WTC11 (cell line): ENCODE data around the gene OTP. TPM values are rescaled to one million over a fixed set of nuclear protein-coding genes. Genes with fewer than 3 reads are reported as not detected.

ENCODE experiments used
- ATAC-seq: fragments of 200-7000 bp; cut with Tn5 transposase; 2 replicates; pipeline ENCODE4 v1.10.0; 2021; ENCODE audit warnings: mild to moderate bottlenecking, moderate library complexity
- CTCF ChIA-PET: fragments of 300-600 bp; sonication (Branson Sonifier 250); formaldehyde crosslinking; loops from one replicate; lab custom pipeline; 2021; ENCODE audit warnings: antibody characterized with exemption; lab: Charles Lee
- POLR2A ChIA-PET: fragments of 350-600 bp; sonication (Branson Sonifier 250); formaldehyde crosslinking; loops from one replicate; lab custom pipeline; 2021; ENCODE audit warnings: antibody characterized with exemption; lab: Charles Lee
- DNase-seq: peaks from one replicate; pipeline ENCODE4 v3.0.0; 2021; ENCODE audit warnings: low spot score
- H3K27ac Mint-ChIP-seq: 2 replicates; pipeline ENCODE4 v1.8.0; 2021; ENCODE audit warnings: mixed read lengths
- H3K27me3 Mint-ChIP-seq: 2 replicates; pipeline ENCODE4 v1.8.0; 2021; ENCODE audit warnings: low read depth, mild to moderate bottlenecking, moderate library complexity, mixed read lengths
- H3K36me3 Mint-ChIP-seq: 2 replicates; pipeline ENCODE4 v1.8.0; 2021; ENCODE audit warnings: mixed read lengths
- H3K4me1 Mint-ChIP-seq: 2 replicates; pipeline ENCODE4 v1.8.0; 2022; ENCODE audit warnings: mixed read lengths
- H3K4me3 Mint-ChIP-seq: 2 replicates; pipeline ENCODE4 v1.8.0; 2021; ENCODE audit warnings: mild to moderate bottlenecking, moderate library complexity, mixed read lengths
- H3K9me3 Mint-ChIP-seq: 2 replicates; pipeline ENCODE4 v1.8.0; 2021; ENCODE audit warnings: mixed read lengths
- ELF4 ChIP-seq: sonication (generic); formaldehyde crosslinking; IDR thresholded peaks from 2 replicates; pipeline ENCODE4 v1.8.1; 2022; ENCODE audit warnings: low read depth, mild to moderate bottlenecking, moderate library complexity, missing genetic modification reagents
- EMX1 ChIP-seq: fragments of 250-450 bp; sonication (Bioruptor Pico); IDR thresholded peaks from 2 replicates; pipeline ENCODE4 v1.8.0; 2021; ENCODE audit warnings: mild to moderate bottlenecking
- FOXK1 ChIP-seq: sonication (generic); formaldehyde crosslinking; IDR thresholded peaks from 2 replicates; pipeline ENCODE4 v1.8.0; 2022; ENCODE audit warnings: mild to moderate bottlenecking, moderate library complexity, missing genetic modification reagents
- KAT7 ChIP-seq: sonication (generic); formaldehyde crosslinking; IDR thresholded peaks from 2 replicates; pipeline ENCODE4 v1.8.1; 2023; ENCODE audit warnings: missing genetic modification reagents, mild to moderate bottlenecking, borderline replicate concordance
- NR2C2 ChIP-seq: sonication (generic); formaldehyde crosslinking; IDR thresholded peaks from 2 replicates; pipeline ENCODE4 v1.8.0; 2022; ENCODE audit warnings: mild to moderate bottlenecking, missing genetic modification reagents
- OVOL2 ChIP-seq: fragments of 250-450 bp; sonication (Bioruptor Pico); IDR thresholded peaks from 2 replicates; pipeline ENCODE4 v1.9.0; 2021; ENCODE audit warnings: mild to moderate bottlenecking, borderline replicate concordance
- RORB ChIP-seq: fragments of 250-450 bp; sonication (Bioruptor Pico); IDR thresholded peaks from 2 replicates; pipeline ENCODE4 v1.9.0; 2021; ENCODE audit warnings: mild to moderate bottlenecking
- SMAD4 ChIP-seq: sonication (generic); formaldehyde crosslinking; IDR thresholded peaks from 2 replicates; pipeline ENCODE4 v1.8.0; 2022; ENCODE audit warnings: mild to moderate bottlenecking, missing genetic modification reagents
- ZBTB21 ChIP-seq: sonication (generic); formaldehyde crosslinking; IDR thresholded peaks from 2 replicates; pipeline ENCODE4 v1.8.1; 2023; ENCODE audit warnings: mild to moderate bottlenecking, missing genetic modification reagents, borderline replicate concordance
- ZNF232 ChIP-seq: sonication (generic); formaldehyde crosslinking; IDR thresholded peaks from 2 replicates; pipeline ENCODE4 v1.8.0; 2022; ENCODE audit warnings: mild to moderate bottlenecking, missing genetic modification reagents
- ZNF423 ChIP-seq: fragments of 250-450 bp; sonication (Bioruptor Pico); IDR thresholded peaks from 2 replicates; pipeline ENCODE4 v2.1.2; 2022; ENCODE audit warnings: mild to moderate bottlenecking, moderate library complexity
- ZNF671 ChIP-seq: fragments of 250-450 bp; sonication (Bioruptor Pico); IDR thresholded peaks from 2 replicates; pipeline ENCODE4 v1.8.0; 2021; ENCODE audit warnings: mild to moderate bottlenecking
- total RNA-seq: library from RNA; stranded (reverse); gene quantifications from 3 replicates; pipeline ENCODE4 v1.2.3, GENCODE V29; 2021
- TF ChIP-seq, protein P1 (sequence below): sonication (generic); formaldehyde crosslinking; conservative IDR thresholded peaks from 2 replicates; pipeline ENCODE4 v1.8.1; 2022; ENCODE audit warnings: mild to moderate bottlenecking, missing genetic modification reagents
- TF ChIP-seq, protein P2 (sequence below): sonication (generic); formaldehyde crosslinking; IDR thresholded peaks from 2 replicates; pipeline ENCODE4 v1.8.1; 2023; ENCODE audit warnings: mild to moderate bottlenecking, missing genetic modification reagents, borderline replicate concordance
- TF ChIP-seq, protein P3 (sequence below): sonication (generic); formaldehyde crosslinking; IDR thresholded peaks from 2 replicates; pipeline ENCODE4 v1.8.1; 2022; ENCODE audit warnings: mild to moderate bottlenecking, moderate library complexity, missing genetic modification reagents
- TF ChIP-seq, protein P4 (sequence below): sonication (generic); formaldehyde crosslinking; IDR thresholded peaks from 2 replicates; pipeline ENCODE4 v1.8.1; 2022; ENCODE audit warnings: low read depth, missing genetic modification reagents, borderline replicate concordance
- TF ChIP-seq, protein P5 (sequence below): sonication (generic); formaldehyde crosslinking; IDR thresholded peaks from 2 replicates; pipeline ENCODE4 v1.8.1; 2023; ENCODE audit warnings: mild to moderate bottlenecking, missing genetic modification reagents
- TF ChIP-seq, protein P6 (sequence below): fragments of 250-450 bp; sonication (Bioruptor Pico); IDR thresholded peaks from 2 replicates; pipeline ENCODE4 v1.8.0; 2021; ENCODE audit warnings: mild to moderate bottlenecking
- TF ChIP-seq, protein P7 (sequence below): sonication (generic); formaldehyde crosslinking; IDR thresholded peaks from 2 replicates; pipeline ENCODE4 v1.8.1; 2022; ENCODE audit warnings: mild to moderate bottlenecking, missing genetic modification reagents, moderate library complexity, borderline replicate concordance
- TF ChIP-seq, protein P8 (sequence below): sonication (generic); formaldehyde crosslinking; IDR thresholded peaks from 2 replicates; pipeline ENCODE4 v1.8.1; 2023; ENCODE audit warnings: mild to moderate bottlenecking, missing genetic modification reagents

OTP gene
- total RNA-seq, 1 experiment from 2014 or later = not detected

DNA sequence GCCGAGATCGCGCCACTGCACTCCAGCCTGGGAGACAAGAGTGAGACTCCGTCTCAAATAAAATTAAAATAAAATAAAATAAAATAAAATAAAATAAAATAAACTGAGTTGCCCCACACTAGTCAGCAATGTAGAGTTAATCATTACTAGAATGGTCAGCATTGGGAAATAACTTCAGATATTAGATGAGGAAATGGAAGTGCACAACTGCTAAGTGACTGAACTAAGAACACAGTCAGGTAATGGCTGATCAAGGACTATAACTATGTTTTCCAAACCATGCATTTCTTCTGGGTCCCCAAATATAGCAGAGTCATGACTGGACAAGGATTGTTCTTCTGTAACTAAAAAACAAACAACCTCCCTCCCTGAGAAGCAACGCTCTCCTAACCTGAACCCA is 17.1 kb downstream of the OTP start:
- Mint-ChIP-seq H3K36me3 (no peaks in the 10 kb centered on the region), H3K9me3 (no peaks in the 10 kb centered on the region), H3K27ac (no peak overlapping the region), H3K27me3 (peaks cover 65% of the 10 kb centered on the region), H3K4me3 (no peak overlapping the region), H3K4me1 (peaks cover 8% of the 10 kb centered on the region)
- TF ChIP-seq, protein P1, sequence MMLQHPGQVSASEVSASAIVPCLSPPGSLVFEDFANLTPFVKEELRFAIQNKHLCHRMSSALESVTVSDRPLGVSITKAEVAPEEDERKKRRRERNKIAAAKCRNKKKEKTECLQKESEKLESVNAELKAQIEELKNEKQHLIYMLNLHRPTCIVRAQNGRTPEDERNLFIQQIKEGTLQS = no peak
- TF ChIP-seq, protein P2, sequence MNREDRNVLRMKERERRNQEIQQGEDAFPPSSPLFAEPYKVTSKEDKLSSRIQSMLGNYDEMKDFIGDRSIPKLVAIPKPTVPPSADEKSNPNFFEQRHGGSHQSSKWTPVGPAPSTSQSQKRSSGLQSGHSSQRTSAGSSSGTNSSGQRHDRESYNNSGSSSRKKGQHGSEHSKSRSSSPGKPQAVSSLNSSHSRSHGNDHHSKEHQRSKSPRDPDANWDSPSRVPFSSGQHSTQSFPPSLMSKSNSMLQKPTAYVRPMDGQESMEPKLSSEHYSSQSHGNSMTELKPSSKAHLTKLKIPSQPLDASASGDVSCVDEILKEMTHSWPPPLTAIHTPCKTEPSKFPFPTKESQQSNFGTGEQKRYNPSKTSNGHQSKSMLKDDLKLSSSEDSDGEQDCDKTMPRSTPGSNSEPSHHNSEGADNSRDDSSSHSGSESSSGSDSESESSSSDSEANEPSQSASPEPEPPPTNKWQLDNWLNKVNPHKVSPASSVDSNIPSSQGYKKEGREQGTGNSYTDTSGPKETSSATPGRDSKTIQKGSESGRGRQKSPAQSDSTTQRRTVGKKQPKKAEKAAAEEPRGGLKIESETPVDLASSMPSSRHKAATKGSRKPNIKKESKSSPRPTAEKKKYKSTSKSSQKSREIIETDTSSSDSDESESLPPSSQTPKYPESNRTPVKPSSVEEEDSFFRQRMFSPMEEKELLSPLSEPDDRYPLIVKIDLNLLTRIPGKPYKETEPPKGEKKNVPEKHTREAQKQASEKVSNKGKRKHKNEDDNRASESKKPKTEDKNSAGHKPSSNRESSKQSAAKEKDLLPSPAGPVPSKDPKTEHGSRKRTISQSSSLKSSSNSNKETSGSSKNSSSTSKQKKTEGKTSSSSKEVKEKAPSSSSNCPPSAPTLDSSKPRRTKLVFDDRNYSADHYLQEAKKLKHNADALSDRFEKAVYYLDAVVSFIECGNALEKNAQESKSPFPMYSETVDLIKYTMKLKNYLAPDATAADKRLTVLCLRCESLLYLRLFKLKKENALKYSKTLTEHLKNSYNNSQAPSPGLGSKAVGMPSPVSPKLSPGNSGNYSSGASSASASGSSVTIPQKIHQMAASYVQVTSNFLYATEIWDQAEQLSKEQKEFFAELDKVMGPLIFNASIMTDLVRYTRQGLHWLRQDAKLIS (CRISPR knock-in tag) = no peak
- TF ChIP-seq RORB (CRISPR knock-in tag) (no peak), EMX1 (CRISPR knock-in tag) (no peak), ZBTB21 (no peak), FOXK1 (CRISPR knock-in tag) (no peak), ZNF423 (CRISPR knock-in tag) (no peak), ELF4 (CRISPR knock-in tag) (no peak), KAT7 (CRISPR knock-in tag) (no peak), ZNF232 (no peak), ZNF671 (CRISPR knock-in tag) (no peak), OVOL2 (CRISPR knock-in tag) (no peak), SMAD4 (CRISPR knock-in tag) (no peak), NR2C2 (CRISPR knock-in tag) (no peak)
- TF ChIP-seq, protein P3, sequence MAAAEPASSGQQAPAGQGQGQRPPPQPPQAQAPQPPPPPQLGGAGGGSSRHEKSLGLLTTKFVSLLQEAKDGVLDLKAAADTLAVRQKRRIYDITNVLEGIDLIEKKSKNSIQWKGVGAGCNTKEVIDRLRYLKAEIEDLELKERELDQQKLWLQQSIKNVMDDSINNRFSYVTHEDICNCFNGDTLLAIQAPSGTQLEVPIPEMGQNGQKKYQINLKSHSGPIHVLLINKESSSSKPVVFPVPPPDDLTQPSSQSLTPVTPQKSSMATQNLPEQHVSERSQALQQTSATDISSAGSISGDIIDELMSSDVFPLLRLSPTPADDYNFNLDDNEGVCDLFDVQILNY (CRISPR knock-in tag) = no peak
- TF ChIP-seq, protein P4, sequence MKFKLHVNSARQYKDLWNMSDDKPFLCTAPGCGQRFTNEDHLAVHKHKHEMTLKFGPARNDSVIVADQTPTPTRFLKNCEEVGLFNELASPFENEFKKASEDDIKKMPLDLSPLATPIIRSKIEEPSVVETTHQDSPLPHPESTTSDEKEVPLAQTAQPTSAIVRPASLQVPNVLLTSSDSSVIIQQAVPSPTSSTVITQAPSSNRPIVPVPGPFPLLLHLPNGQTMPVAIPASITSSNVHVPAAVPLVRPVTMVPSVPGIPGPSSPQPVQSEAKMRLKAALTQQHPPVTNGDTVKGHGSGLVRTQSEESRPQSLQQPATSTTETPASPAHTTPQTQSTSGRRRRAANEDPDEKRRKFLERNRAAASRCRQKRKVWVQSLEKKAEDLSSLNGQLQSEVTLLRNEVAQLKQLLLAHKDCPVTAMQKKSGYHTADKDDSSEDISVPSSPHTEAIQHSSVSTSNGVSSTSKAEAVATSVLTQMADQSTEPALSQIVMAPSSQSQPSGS (CRISPR knock-in tag) = no peak
- TF ChIP-seq, protein P5, sequence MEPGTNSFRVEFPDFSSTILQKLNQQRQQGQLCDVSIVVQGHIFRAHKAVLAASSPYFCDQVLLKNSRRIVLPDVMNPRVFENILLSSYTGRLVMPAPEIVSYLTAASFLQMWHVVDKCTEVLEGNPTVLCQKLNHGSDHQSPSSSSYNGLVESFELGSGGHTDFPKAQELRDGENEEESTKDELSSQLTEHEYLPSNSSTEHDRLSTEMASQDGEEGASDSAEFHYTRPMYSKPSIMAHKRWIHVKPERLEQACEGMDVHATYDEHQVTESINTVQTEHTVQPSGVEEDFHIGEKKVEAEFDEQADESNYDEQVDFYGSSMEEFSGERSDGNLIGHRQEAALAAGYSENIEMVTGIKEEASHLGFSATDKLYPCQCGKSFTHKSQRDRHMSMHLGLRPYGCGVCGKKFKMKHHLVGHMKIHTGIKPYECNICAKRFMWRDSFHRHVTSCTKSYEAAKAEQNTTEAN (CRISPR knock-in tag) = no peak
- TF ChIP-seq, protein P6, sequence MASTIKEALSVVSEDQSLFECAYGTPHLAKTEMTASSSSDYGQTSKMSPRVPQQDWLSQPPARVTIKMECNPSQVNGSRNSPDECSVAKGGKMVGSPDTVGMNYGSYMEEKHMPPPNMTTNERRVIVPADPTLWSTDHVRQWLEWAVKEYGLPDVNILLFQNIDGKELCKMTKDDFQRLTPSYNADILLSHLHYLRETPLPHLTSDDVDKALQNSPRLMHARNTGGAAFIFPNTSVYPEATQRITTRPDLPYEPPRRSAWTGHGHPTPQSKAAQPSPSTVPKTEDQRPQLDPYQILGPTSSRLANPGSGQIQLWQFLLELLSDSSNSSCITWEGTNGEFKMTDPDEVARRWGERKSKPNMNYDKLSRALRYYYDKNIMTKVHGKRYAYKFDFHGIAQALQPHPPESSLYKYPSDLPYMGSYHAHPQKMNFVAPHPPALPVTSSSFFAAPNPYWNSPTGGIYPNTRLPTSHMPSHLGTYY (CRISPR knock-in tag) = no peak
- TF ChIP-seq, protein P7, sequence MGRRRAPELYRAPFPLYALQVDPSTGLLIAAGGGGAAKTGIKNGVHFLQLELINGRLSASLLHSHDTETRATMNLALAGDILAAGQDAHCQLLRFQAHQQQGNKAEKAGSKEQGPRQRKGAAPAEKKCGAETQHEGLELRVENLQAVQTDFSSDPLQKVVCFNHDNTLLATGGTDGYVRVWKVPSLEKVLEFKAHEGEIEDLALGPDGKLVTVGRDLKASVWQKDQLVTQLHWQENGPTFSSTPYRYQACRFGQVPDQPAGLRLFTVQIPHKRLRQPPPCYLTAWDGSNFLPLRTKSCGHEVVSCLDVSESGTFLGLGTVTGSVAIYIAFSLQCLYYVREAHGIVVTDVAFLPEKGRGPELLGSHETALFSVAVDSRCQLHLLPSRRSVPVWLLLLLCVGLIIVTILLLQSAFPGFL = no peak
- TF ChIP-seq, protein P8, sequence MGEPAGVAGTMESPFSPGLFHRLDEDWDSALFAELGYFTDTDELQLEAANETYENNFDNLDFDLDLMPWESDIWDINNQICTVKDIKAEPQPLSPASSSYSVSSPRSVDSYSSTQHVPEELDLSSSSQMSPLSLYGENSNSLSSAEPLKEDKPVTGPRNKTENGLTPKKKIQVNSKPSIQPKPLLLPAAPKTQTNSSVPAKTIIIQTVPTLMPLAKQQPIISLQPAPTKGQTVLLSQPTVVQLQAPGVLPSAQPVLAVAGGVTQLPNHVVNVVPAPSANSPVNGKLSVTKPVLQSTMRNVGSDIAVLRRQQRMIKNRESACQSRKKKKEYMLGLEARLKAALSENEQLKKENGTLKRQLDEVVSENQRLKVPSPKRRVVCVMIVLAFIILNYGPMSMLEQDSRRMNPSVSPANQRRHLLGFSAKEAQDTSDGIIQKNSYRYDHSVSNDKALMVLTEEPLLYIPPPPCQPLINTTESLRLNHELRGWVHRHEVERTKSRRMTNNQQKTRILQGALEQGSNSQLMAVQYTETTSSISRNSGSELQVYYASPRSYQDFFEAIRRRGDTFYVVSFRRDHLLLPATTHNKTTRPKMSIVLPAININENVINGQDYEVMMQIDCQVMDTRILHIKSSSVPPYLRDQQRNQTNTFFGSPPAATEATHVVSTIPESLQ = no peak
- ChIA-PET CTCF (interaction anchor here (0.7 to 3.3 kb wide), 3 partner anchors 16 to 966 kb away, joined by 3 to 8 read pairs (median 5); partner anchors contain the start of gene WDR41), POLR2A (no interaction called here)
- DNase-seq = no peak
- no peak for ATAC-seq
